Activated B cell treated with CpG ODN at 0.5 μM for 24 hours (primary cell): ENCODE data around the gene PRKX. TPM values are rescaled to one million over a fixed set of nuclear protein-coding genes. Genes with fewer than 3 reads are reported as not detected.
"Not testable (repeated sequence)": the region's sequence is repeated elsewhere in the genome, so short reads cannot be mapped to it uniquely, and the experiment has no call there.

Experiments used
- ATAC-seq: fragments of 200-7000 bp; cut with Tn5 transposase; one replicate; pipeline ENCODE4 v1.10.0; 2021; ENCODE audit warnings: low read depth, mild to moderate bottlenecking, moderate library complexity
- CTCF ChIA-PET: fragments of 350-600 bp; sonication (Branson Sonifier 250); formaldehyde crosslinking; loops from one replicate; lab custom pipeline; 2021; ENCODE audit warnings: antibody characterized with exemption; lab: Charles Lee
- POLR2A ChIA-PET: fragments of 350-600 bp; sonication (Branson Sonifier 250); formaldehyde crosslinking; loops from one replicate; lab custom pipeline; 2021; ENCODE audit warnings: antibody characterized with exemption; lab: Charles Lee
- DNase-seq: peaks from one replicate; pipeline ENCODE4 v3.0.0; 2022
- H3K27ac Mint-ChIP-seq: one replicate; pipeline ENCODE4 v1.8.0; 2020; ENCODE audit warnings: mixed read lengths
- H3K27me3 Mint-ChIP-seq: one replicate; pipeline ENCODE4 v1.8.0; 2021; ENCODE audit warnings: mixed read lengths
- H3K36me3 Mint-ChIP-seq: one replicate; pipeline ENCODE4 v1.8.0; 2021; ENCODE audit warnings: low read depth, mixed read lengths
- H3K4me1 Mint-ChIP-seq: one replicate; pipeline ENCODE4 v1.8.0; 2021; ENCODE audit warnings: mixed read lengths
- H3K4me3 Mint-ChIP-seq: one replicate; pipeline ENCODE4 v1.8.0; 2020; ENCODE audit warnings: mild to moderate bottlenecking, mixed read lengths
- H3K9me3 Mint-ChIP-seq: one replicate; pipeline ENCODE4 v1.8.0; 2020; ENCODE audit warnings: mixed read lengths
- intact Hi-C: fragments of 100-400 bp; cut with micrococcal nuclease; formaldehyde crosslinking; loops from one replicate; pipeline ENCODE4 v1.15.1; 2024
- total RNA-seq: library from RNA; stranded (reverse); gene quantifications from 2 replicates; pipeline ENCODE4 v1.2.3, GENCODE V29; 2022
- TF ChIP-seq, protein P1 (sequence below): fragments of 200-600 bp; IDR thresholded peaks from one replicate; pipeline ENCODE4 v1.8.0; 2022; ENCODE audit warnings: antibody characterized with exemption, mild to moderate bottlenecking

The PRKX gene
- total RNA-seq, 1 donor from 2014 or later, result 23.9 TPM

DNA sequence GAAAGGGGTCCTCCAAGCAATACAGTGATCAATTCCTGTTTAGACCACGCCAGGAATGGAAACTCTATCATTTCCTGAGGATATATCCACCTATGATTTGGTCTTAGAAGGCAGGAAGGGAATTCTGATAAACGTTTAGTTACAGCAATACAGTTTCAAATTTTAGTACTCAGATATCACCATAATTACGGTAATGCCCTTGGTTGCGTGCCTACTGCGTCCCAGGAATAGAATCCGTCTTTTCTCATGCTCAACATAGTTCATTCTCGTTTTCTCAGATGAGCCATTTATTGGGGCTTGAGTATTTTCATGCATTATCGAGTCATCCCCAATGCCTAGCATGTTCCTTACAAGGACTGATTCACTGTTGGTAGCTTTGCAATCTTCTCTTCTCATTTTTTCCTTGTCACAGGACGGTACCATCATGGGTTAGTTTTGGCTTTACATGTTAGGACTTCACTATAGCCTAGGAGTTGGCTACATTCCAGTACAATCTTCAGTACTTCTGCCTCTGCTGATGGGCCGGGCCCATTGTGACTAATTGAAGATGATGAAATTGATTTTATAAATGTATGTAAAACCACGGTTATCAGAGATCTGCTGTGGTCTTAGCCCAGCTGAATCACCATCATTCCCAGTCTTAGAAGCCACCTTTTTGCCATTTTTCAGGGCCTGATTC lies 4.4 kb upstream of the PRKX start:
- peaks cover under 1% of the 10 kb centered on the region for H3K27me3 Mint-ChIP-seq

DNA sequence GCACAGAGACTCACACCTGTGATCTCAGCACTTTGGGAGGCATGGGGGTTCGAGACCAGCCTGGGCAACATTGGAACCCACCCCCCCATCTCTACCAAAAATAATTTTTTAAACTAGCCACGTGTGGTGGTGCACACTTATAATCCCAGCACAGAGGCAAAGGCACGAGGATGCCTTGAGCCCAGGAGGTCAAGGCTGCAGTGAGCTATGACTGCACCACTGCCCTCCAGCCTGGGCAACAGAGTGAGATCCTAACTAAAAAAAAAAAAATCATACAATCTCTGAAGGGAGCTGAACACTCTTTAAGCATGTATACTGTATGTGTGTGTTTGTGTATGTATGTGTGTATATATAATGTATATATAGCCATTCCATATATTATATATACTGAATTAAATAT lies 2.5 kb upstream of the PRKX start:
- no peak for ATAC-seq
- Mint-ChIP-seq H3K36me3 (peaks cover 3% of the 10 kb centered on the region), H3K4me1 (peaks cover 13% of the 10 kb centered on the region), H3K27me3 (no peaks in the 10 kb centered on the region), H3K4me3 (no peak overlapping the region), H3K9me3 (no peaks in the 10 kb centered on the region), H3K27ac (no peak overlapping the region)
- no peak for DNase-seq
- ChIA-PET POLR2A (no interaction called here), CTCF (interaction anchor here (1.1 kb wide), 1 partner anchor 64 kb away, joined by 4 read pairs; no protein-coding TSS in a partner anchor)
- intact Hi-C loops, result no loop called here
- TF ChIP-seq, protein P1, sequence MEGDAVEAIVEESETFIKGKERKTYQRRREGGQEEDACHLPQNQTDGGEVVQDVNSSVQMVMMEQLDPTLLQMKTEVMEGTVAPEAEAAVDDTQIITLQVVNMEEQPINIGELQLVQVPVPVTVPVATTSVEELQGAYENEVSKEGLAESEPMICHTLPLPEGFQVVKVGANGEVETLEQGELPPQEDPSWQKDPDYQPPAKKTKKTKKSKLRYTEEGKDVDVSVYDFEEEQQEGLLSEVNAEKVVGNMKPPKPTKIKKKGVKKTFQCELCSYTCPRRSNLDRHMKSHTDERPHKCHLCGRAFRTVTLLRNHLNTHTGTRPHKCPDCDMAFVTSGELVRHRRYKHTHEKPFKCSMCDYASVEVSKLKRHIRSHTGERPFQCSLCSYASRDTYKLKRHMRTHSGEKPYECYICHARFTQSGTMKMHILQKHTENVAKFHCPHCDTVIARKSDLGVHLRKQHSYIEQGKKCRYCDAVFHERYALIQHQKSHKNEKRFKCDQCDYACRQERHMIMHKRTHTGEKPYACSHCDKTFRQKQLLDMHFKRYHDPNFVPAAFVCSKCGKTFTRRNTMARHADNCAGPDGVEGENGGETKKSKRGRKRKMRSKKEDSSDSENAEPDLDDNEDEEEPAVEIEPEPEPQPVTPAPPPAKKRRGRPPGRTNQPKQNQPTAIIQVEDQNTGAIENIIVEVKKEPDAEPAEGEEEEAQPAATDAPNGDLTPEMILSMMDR, result no peak

More for the DNA sequence above, 4.4 kb upstream of the PRKX start:
- Mint-ChIP-seq H3K4me3 (no peak overlapping the region), H3K36me3 (no peaks in the 10 kb centered on the region), H3K27ac (no peak overlapping the region), H3K4me1 (no peaks in the 10 kb centered on the region), H3K9me3 (no peaks in the 10 kb centered on the region)
- intact Hi-C loops, result no loop called here
- TF ChIP-seq, protein P1, result no peak
- ATAC-seq, result no peak
- ChIA-PET POLR2A (no interaction called here), CTCF (no interaction called here)
- DNase-seq, result no peak

DNA sequence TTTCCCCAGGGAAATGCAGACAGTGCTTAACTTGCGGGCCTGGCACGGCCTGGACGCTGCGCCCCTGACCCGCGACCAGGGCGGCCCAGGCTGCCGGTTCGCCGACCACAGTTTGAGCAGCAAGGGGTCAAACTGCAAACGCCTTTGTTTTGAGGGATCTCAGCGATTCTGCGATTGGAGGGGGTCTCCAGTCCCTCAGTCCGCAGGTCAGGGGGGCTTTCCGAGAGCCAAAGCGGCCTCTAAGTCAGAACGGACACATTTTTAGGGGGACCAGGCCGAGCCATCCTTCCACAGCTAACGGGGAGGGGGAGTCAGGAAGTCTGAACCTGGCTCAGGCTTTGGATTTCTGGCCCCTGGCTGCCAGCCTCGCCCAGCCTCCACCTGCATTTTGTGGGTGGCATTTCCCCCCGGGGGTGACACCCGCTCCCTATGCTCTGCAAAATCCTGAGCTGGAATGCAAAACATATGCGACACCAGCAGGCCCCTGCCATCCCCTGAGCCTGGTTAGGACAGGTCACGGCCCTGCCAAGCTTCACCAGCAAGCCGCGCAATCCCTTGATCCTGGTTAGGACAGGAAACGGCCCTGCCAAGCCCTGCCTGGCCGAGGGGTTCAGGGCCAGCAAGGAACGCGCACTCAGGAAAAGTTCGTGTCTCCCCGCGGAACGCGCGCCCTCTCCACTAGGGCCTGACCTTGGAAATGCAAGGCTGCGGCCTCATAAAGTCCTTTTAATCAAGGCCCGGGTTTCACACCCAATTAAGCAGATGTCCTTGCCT lies 1.4 kb upstream of the PRKX start:
- H3K36me3 Mint-ChIP-seq, ATAC-seq, DNase-seq, H3K9me3 Mint-ChIP-seq, H3K27me3 Mint-ChIP-seq, H3K4me3 Mint-ChIP-seq, H3K27ac Mint-ChIP-seq: not testable (repeated sequence)
- POLR2A ChIA-PET, result interaction anchor here (1.7 kb wide), 1 partner anchor 15 kb away, joined by 14 read pairs; no protein-coding TSS in a partner anchor
- CTCF ChIA-PET, result interaction anchor here (1.1 kb wide), 1 partner anchor 63 kb away, joined by 4 read pairs; no protein-coding TSS in a partner anchor
- intact Hi-C loops, result loop anchor here (5.0 kb wide), 3 partner anchors 63 to 1222 kb away; partner anchors contain the start of gene CD99
- H3K4me1 Mint-ChIP-seq, result peaks cover 20% of the 10 kb centered on the region

DNA sequence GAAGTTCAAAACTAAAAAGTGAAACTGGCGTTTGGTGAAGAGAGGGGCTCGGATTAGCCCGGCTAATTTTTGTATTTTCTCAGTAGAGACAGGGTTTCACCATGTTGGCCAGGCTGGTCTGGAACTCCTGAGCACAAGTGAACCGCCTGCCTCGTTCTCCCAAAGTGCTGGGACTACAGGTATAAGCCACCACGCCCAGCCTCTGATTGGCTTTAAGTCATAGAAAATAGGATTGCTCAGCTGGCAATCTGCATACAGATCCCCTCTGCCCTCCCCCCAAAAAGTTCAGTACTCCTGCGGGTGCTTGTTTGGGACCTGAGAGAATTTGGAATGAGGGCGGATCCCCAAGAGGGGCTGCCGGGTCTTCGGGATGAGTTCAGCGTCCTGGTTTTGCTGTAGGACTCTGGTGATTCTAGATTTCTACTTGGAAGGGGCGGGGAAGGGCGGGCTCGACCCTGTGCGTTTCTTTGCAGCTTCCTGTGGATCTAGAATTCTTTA lies 537 bp upstream of the PRKX start:
- Mint-ChIP-seq H3K9me3 (no peaks in the 10 kb centered on the region), H3K4me1 (peaks cover 20% of the 10 kb centered on the region), H3K36me3 (peaks cover 3% of the 10 kb centered on the region), H3K4me3 (peak overlapping the region; percentile 82), H3K27me3 (no peaks in the 10 kb centered on the region), H3K27ac (peak overlapping the region; percentile 73)
- no peak for DNase-seq
- ChIA-PET CTCF (no interaction called here), POLR2A (interaction anchor here (0.6 to 1.7 kb wide), 7 partner anchors 14 to 102 kb away, joined by 3 to 14 read pairs (median 3); no protein-coding TSS in a partner anchor)
- no peak for ATAC-seq
- TF ChIP-seq, protein P1, result no peak
- intact Hi-C loops, result loop anchor here (1.0 to 5.0 kb wide), 4 partner anchors 62 to 1223 kb away; partner anchors contain the start of gene CD99

DNA sequence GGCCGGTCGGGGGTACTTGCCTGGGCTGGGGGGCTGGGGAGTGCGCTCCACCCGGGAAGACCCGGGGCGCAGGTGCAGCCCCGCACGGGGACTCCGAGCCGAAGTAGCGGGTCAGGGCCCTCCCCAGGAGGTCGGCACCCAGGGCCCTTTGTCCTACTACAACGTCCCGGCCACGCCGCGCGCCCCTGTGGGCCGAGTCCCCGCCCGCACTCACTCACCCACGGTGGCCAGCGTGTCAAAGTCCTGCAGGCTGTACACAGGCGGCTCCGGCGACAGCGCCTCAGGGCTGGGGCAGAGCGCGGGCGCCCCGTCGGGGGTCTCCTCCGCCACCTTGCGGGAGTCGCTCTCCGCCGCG lies 602 bp downstream of the PRKX start:
- POLR2A ChIA-PET, result interaction anchor here (1.7 to 2.5 kb wide), 2 partner anchors 12 to 13 kb away, joined by 14 to 27 read pairs; no protein-coding TSS in a partner anchor
- TF ChIP-seq, protein P1, result no peak
- peaks cover 22% of the 10 kb centered on the region for H3K4me1 Mint-ChIP-seq
- H3K36me3 Mint-ChIP-seq, result peaks cover 3% of the 10 kb centered on the region
- peak; percentile 5 for ATAC-seq
- H3K9me3 Mint-ChIP-seq, result no peaks in the 10 kb centered on the region
- H3K4me3 Mint-ChIP-seq, result peak overlapping the region; percentile 91
- H3K27ac Mint-ChIP-seq, result no peak overlapping the region
- intact Hi-C loops, result loop anchor here (1.0 to 5.0 kb wide), 4 partner anchors 61 to 1224 kb away; partner anchors contain the start of gene CD99
- H3K27me3 Mint-ChIP-seq, result no peaks in the 10 kb centered on the region
- CTCF ChIA-PET, result no interaction called here
- DNase-seq, result no peak
